Bronchial epithelial cell (primary cell): ENCODE measurements around the gene PNCK. TPM values are rescaled to one million over a fixed set of nuclear protein-coding genes. Genes with fewer than 3 reads are reported as not detected.

Source experiments
- DNase-seq: peaks from one replicate; pipeline ENCODE4 v3.0.0-alpha.2; 2010; ENCODE audit warnings: low read depth
- FAIRE-seq: peaks from 2 replicates; lab custom pipeline; 2011; peaks lifted over from hg19 to GRCh38; lab: Jason Lieb, UNC
- H3K27me3 ChIP-seq: 2 replicates; pipeline ENCODE4 v1.5.1; 2011; ENCODE audit warnings: low read length; ENCODE audit not compliant: control insufficient read depth, insufficient read depth
- H3K36me3 ChIP-seq: 2 replicates; pipeline ENCODE4 v1.5.1; 2011; ENCODE audit warnings: low read length; ENCODE audit not compliant: control insufficient read depth, insufficient read depth
- H3K4me3 ChIP-seq: 2 replicates; pipeline ENCODE4 v1.5.1; 2011; ENCODE audit warnings: mild to moderate bottlenecking, low read depth, low read length, control low read depth
- CTCF ChIP-seq: IDR thresholded peaks from 2 replicates; pipeline ENCODE4 v1.5.1; 2011; ENCODE audit warnings: mild to moderate bottlenecking, moderate library complexity, low read length, control low read depth, inconsistent platforms; ENCODE audit not compliant: insufficient read depth, severe bottlenecking
- total RNA-seq: library from RNA; depleted of rRNA; stranded (reverse); fragments of >200 nt; gene quantifications from 2 replicates; pipeline ENCODE4 v1.2.1, GENCODE V29; 2014

Gene PNCK
- total RNA-seq, 1 donor from 2014 or later = 2.1 TPM

GRCh38 chrX:153627675-153628111 lies 45.9 kb downstream of the PNCK start:
- H3K4me3 ChIP-seq = no peak overlapping the region
- no peak for TF ChIP-seq CTCF
- H3K36me3 ChIP-seq = no peaks in the 10 kb centered on the region
- no peaks in the 10 kb centered on the region for H3K27me3 ChIP-seq
- peak; percentile 45 for DNase-seq
- no peak for FAIRE-seq

DNA sequence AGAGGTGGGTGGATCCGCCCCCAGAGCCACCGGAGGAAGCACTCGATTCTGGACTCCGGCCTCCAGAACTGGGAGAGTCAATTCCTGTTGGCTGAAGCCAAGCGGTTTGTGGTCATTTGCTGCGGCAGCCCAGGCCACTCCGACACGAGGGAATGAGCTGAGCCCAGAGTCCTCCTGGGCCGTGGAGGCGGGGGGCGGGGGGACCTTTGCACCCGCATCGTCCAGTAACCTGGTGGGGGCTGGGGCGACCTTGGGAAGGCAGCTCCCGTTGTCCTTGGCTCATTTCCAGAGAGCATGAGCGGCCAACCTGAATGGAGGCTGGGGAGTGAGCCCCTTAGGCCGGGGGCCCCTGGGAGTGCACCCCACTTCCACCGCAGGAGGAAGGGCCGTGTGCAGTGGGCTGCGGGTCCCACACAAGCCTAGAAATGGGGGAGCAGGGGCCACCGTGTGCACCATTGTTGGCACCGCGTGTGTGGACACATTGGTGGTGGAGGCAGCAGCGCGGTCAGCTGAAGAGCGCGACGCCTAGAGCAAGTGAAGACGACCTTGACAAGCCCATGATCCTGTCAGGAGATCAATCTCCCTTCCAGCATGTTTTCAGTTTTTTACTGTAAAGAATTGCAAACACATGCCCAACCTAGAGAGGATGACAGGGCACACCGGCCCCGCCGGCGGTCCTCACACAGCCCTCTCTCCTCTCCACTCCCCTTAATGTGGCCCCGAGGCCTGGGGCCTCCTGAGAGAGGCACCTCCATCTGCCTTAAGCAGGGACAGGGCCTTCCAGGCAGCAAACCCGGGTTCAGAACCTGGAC lies 46.5 kb downstream of the PNCK start:
- no peaks in the 10 kb centered on the region for H3K27me3 ChIP-seq
- H3K4me3 ChIP-seq = no peak overlapping the region
- TF ChIP-seq CTCF = no peak
- DNase-seq (no peak), FAIRE-seq (peak; percentile 40)
- H3K36me3 ChIP-seq = no peaks in the 10 kb centered on the region

DNA sequence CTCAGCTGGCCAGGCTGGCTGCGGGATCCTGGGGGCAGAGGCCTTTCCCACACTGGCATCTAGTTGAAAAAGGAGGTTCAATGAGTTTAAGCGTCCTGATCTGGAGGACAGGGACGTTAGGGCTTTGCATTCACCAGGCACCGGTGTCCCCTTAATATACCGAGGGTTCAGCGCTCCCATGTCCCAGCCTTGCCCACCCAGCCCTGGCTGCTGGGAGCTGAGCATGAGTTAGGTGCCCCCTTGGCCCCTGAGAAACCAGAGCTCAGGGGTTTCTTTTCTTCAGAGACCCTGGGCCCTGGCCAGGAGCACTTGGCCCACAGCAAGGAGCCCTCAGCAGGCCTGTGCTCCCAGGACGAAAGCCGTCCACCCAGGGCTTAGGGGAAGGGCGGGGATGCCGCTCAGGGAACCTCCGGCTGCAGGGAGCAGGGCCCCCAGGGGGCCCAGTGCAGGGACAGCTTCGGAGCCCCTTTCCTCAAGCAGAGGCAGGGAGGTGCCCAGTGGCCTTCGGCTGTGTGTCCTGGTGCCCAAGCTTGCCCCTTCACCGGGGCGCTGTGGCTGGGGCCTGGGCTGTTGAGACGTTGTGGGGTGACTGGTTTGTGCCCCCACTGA lies 47.5 kb downstream of the PNCK start:
- H3K36me3 ChIP-seq = no peaks in the 10 kb centered on the region
- H3K27me3 ChIP-seq = no peaks in the 10 kb centered on the region
- H3K4me3 ChIP-seq = no peak overlapping the region
- FAIRE-seq (peak; percentile 18), DNase-seq (no peak)
- TF ChIP-seq CTCF = no peak

DNA sequence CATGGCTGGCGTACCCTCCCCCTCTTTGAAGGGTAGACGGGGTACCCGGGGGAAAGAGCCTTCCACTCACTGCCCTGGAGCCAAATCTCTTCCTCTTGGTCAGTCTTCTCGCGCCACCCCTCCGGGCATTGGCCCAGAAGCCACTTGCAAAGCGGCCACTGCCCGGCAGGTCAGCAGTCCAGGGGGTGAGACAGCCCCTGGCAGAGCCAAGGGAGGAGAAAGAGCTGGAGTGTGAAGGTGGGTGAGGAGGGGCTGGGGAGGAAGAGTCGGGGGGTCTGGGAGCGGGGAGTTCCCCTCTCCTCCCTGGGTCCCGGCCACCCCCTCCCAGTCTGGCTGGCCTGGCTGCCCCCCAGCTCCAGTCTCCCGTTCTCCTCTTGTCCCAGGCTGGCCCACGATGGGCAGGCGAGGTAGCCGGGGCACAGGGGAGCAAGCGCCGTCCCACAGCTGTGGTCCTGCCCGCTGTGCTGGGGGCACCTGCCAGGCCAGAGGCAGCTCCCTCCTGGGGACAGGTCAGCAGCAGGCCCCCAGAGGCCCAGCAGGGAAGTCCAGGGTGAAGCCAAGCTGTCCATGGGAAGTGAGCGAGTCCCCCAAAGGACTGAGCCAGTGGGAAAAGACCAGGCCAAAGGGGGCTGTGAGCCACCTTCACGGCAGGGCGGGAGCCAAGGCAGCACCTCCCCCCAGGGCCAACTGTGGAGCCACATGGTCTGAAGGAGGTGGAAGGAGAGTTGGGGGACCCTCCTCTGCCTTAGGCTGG lies 48.2 kb downstream of the PNCK start:
- Histone ChIP-seq H3K4me3 (no peak overlapping the region), H3K36me3 (no peaks in the 10 kb centered on the region), H3K27me3 (no peaks in the 10 kb centered on the region)
- TF ChIP-seq CTCF = no peak
- FAIRE-seq (no peak), DNase-seq (no peak)

- TF ChIP-seq CTCF = no peak
- FAIRE-seq (no peak), DNase-seq (no peak)
- Histone ChIP-seq H3K27me3 (no peaks in the 10 kb centered on the region), H3K36me3 (no peaks in the 10 kb centered on the region), H3K4me3 (no peak overlapping the region)
Observed at GRCh38 chrX:153624196-153625091, 49.2 kb downstream of the PNCK start.
